Middle frontal gyrus (tissue), 1 donor: Measurements from ENCODE around the gene POMGNT2.
"Not testable (repeated sequence)": the region's sequence is repeated elsewhere in the genome, so short reads cannot be mapped to it uniquely, and the experiment has no call there.

ENCODE experiments used
- DNase-seq: peaks from one replicate; pipeline ENCODE4 v3.0.0-alpha.2; 2015; ENCODE audit warnings: low spot score; ENCODE audit errors: extremely low spot score

The POMGNT2 gene

DNA sequence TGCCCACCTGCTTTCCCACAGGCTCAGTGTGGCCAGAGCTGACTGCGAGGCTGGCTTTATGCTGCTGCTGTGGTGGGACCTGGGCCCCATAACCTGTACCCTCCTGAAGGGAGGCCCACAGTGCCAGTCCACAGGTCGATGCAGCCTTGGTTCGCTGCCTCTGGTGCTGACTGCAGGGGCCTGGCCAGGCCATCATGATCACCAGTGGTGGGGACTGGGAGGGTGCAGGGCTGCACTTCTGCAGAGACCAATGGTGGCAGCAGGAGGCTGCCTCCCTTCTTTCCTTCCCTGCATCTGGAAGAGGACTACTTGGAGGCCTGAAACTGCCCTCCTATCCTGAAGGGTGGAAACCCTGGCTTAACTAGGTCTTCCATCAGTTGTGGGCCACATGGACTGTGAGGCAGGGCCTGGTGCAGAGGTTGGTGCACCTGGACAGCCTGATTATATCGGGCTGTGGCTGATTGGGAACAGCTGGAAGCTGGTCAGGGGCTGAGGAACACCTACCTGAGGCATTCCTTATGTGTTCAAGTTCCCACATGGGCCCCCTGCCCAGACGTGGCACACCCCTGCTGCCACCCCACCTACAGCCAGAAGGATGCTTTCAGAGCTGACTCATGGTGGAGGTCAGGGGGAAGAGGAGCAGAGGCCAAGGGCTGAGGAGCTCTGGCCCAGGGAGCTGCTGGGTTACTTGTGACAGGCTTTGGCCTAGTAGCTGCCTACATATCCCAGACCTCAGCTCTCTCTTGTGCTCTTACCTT is 29.8 kb downstream of the POMGNT2 start:
- no peak for DNase-seq

- no peak for DNase-seq
Measured at GRCh38 chr3:43074901-43075689, 30.8 kb downstream of the POMGNT2 start.

GRCh38 chr3:43074482-43074881 is 31.4 kb downstream of the POMGNT2 start:
- DNase-seq: no peak

DNA sequence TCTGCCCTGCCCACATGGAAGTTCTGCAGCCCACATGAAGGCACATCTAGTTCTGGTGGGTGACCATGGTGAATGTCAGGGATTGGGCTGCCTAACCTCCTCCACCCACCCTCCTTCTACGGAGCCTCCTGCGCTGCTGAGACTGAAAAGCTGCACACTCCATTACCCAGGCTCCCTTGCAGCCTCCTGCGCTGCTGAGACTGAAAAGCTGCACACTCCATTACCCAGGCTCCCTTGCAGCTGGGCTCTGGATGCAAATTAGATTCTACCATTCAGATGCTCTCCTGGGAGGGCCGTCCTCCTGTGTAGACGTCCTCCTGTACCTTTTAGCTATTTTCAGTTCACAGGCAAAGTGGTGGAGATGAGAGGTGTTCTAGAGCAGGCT is 32.1 kb downstream of the POMGNT2 start:
- no peak for DNase-seq

- no peak for DNase-seq
Measured at GRCh38 chr3:43073116-43073835, 32.6 kb downstream of the POMGNT2 start.

DNA sequence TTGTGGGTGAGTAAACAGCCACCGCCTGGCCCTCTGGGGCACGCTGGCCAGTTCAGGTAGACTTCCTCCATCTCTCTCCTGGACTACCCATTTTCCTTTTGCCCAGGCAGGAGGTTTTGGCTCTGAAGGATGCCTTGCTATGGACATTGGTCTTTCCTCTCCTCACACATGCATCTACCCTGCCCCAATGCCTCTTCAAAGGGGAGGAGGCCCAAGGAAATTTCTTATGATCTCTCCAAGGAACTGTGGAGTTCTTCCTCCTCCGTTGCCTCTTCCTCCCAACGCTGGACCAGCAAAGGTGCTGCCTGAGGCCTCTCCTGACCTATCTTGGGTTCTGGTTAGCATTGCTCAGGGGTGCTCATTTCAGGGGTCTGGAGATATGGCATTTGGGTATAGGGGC is 33.5 kb downstream of the POMGNT2 start:
- DNase-seq: no peak

DNA sequence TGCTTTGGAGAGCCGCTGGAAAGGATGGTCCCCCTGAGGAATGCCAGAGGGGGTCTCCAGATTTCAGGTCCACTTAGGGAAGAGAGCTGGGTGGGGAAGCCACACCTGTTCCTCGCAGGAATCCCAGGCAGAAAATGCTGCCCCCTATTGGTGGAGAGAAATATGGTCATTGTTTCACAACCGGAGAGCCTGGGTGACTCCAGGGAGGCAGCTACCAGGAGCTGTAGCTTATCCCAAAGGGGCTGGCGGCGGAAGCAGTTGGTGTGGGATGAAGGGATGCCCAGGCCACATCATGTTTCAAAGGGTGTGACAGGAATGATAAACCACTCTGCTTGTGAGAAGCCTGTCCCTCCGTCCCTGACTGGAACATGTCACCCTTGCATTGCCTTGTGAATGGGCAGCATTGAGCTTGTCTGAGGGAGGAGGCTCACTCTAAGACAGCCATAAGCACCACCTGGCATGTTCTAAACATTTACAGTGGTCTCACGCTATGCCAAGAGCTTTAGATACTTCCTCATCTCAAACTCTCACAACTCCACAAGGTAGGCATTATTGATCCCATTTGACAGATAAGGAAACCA is 34.5 kb downstream of the POMGNT2 start:
- no peak for DNase-seq

- DNase-seq: not testable (repeated sequence)
Measured at GRCh38 chr3:43070670-43071069, 35.2 kb downstream of the POMGNT2 start.

- DNase-seq: no peak
Measured at GRCh38 chr3:43063114-43063513, 42.8 kb downstream of the POMGNT2 start.

DNA sequence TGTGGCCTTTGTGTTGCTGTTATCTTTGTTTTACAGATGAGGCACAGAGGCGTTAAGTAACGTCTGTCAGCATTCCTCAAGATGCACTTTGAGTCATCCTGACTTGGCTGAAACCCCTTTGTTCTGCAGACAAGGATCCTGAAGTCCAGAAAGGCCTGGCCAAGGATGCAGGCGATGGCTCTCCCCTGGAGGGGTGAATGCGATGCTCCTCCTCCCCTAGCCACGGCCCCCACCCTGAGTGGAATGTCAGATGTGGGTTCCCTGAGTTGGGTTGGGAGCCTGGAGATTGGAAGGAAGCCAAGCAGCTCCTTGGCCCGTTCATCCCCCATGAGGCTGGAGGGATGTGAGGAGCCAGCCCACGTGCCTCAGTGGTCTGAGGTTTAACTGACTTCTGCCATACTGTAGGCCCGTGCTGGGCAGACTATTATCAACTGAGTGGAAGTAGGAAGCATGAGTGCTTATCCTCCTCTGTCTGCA is 43.3 kb downstream of the POMGNT2 start:
- DNase-seq: no peak

DNA sequence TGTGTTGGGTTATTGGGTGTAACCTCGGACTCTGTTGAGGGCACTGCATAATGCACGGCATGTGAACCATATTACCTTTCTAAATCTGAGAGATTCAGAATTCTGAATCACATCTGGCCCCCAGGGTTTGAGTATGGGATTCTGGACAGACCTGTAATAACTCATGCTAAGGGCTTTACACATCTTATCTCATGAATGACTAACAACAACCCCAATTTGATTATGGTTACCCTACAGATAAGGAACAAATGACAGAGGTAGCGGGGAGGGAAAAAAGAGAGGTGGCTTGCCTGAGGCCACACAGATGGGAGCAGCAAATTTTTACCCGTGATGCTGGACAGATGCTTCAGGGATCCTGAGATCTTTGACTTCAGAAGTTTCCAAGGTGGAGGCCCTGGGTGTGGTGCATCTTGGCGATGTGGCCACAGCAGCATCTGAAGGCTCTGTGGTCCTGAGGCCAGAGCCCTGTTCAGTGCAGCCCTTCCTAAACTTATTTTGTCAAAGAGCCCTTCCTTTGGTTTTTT is 43.8 kb downstream of the POMGNT2 start:
- no peak for DNase-seq

GRCh38 chr3:43061101-43061895 is 44.6 kb downstream of the POMGNT2 start:
- no peak for DNase-seq

- no peak for DNase-seq
Measured at GRCh38 chr3:43059456-43059855, 46.4 kb downstream of the POMGNT2 start.

DNA sequence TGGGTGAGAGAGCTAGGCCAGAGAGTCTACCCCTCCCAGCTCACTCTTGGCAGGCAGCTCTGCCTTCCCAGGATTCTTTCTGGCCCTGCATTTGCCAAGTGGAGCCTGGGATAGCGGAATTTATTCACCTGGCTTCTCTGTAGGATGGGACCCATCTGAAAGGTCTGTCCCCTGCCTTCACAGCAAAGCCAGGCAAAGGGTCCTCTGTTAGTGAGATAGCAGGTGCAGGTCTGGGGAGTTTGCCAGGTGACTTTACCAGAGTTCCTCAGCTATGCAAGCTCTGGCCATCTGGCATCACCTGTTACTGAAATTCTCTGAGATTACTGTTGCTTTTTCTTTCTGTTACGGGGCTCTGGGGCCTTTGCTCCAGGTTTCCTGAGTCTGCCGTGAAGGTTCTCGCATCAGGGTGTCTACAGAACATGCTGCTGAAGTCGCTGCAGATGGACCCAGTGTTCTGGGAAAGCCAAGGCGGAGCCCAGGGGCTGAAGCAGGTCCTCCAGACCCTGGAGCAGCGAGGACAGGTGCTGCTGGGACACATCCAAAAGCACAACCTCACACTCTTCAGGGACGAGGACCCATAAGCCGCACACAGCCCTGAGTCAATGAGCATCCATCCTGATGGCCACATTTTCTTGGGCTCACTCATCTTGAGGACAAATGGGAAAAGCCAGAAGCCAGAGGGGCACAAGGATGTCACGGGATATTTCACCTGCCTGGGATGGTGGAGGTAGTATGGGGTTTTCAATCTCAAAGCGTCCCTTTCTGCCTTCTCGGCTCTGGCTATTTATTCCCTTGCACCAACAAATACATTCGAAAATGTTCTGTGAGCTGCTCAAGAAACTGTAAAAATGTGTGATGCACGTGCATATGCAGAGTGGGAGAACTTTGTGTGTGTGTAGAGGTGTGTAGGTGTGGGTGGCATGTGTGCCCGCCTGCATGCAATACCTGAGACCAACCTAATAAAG is 49.8 kb downstream of the POMGNT2 start:
- no peak for DNase-seq

GRCh38 chr3:43055393-43055792 is 50.5 kb downstream of the POMGNT2 start:
- no peak for DNase-seq

GRCh38 chr3:43054754-43055153 is 51.1 kb downstream of the POMGNT2 start:
- no peak for DNase-seq

GRCh38 chr3:43053291-43053690 is 52.6 kb downstream of the POMGNT2 start:
- DNase-seq: no peak

GRCh38 chr3:43048470-43048869 is 57.4 kb downstream of the POMGNT2 start:
- no peak for DNase-seq

GRCh38 chr3:43046583-43046982 is 59.3 kb downstream of the POMGNT2 start:
- no peak for DNase-seq
